Activated CD8-positive, alpha-beta memory T cell treated with anti-CD3 and anti-CD28 coated beads, Interleukin-2, amount 10 ng/mL, durations not matched to agents 7 days and 5 days (primary cell): ENCODE data around the gene NOXRED1. TPM values are rescaled to one million over a fixed set of nuclear protein-coding genes. Genes with fewer than 3 reads are reported as not detected.

Experiments used
- ATAC-seq: fragments of 150-1000 bp; cut with Tn5 transposase; one replicate; pipeline ENCODE4 v1.10.0; 2021; ENCODE audit warnings: moderate library complexity
- CTCF ChIA-PET: fragments of 350-600 bp; sonication (Branson Sonifier 250); formaldehyde crosslinking; loops from one replicate; lab custom pipeline; 2021; ENCODE audit warnings: antibody characterized with exemption; lab: Charles Lee
- DNase-seq: peaks from one replicate; pipeline ENCODE4 v3.0.0-alpha.2; 2020
- H3K27ac Mint-ChIP-seq: one replicate; pipeline ENCODE4 v1.8.0; 2021; ENCODE audit warnings: mild to moderate bottlenecking, mixed read lengths
- H3K27me3 Mint-ChIP-seq: one replicate; pipeline ENCODE4 v1.8.0; 2021; ENCODE audit warnings: mixed read lengths
- H3K36me3 Mint-ChIP-seq: one replicate; pipeline ENCODE4 v1.8.0; 2021; ENCODE audit warnings: mild to moderate bottlenecking, mixed read lengths
- H3K4me1 Mint-ChIP-seq: one replicate; pipeline ENCODE4 v1.8.0; 2021; ENCODE audit warnings: mixed read lengths
- H3K4me3 Mint-ChIP-seq: one replicate; pipeline ENCODE4 v1.8.0; 2021; ENCODE audit warnings: mild to moderate bottlenecking, moderate library complexity, mixed read lengths
- H3K9me3 Mint-ChIP-seq: one replicate; pipeline ENCODE4 v1.8.0; 2022; ENCODE audit warnings: low read depth, mixed read lengths
- total RNA-seq, 2 experiments: library from RNA; stranded (reverse); gene quantifications; one replicate each; pipeline ENCODE4 v1.2.3, GENCODE V29; 2021

Gene NOXRED1
- total RNA-seq, 2 experiments from 2014 or later = 0.45 to 0.53 TPM

DNA sequence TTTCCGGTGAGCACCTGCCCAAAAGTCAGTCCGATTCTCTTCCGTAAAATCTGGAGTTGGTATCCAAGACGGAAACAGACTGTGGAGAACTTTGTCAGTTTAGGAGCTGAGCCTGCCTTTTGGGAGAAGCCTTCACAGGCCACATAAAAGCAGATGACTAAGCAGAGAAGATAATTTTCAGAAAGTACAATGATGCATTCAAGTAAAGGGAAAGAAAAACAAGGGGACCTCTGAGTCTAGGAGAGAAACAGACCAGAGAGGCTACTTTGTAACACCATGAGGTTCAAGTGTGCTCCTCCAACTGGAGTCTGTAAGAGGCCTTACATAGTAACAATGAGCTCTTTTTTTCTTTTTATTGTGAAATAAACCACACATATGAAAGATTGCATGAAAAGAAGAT is 67.5 kb downstream of the NOXRED1 start:
- H3K27ac Mint-ChIP-seq = no peak overlapping the region
- peaks cover 6% of the 10 kb centered on the region for H3K36me3 Mint-ChIP-seq
- no peak overlapping the region for H3K4me3 Mint-ChIP-seq
- H3K4me1 Mint-ChIP-seq = peaks cover 7% of the 10 kb centered on the region
- CTCF ChIA-PET = no interaction called here
- no peaks in the 10 kb centered on the region for H3K27me3 Mint-ChIP-seq
- no peaks in the 10 kb centered on the region for H3K9me3 Mint-ChIP-seq
- ATAC-seq = no peak
- no peak for DNase-seq

DNA sequence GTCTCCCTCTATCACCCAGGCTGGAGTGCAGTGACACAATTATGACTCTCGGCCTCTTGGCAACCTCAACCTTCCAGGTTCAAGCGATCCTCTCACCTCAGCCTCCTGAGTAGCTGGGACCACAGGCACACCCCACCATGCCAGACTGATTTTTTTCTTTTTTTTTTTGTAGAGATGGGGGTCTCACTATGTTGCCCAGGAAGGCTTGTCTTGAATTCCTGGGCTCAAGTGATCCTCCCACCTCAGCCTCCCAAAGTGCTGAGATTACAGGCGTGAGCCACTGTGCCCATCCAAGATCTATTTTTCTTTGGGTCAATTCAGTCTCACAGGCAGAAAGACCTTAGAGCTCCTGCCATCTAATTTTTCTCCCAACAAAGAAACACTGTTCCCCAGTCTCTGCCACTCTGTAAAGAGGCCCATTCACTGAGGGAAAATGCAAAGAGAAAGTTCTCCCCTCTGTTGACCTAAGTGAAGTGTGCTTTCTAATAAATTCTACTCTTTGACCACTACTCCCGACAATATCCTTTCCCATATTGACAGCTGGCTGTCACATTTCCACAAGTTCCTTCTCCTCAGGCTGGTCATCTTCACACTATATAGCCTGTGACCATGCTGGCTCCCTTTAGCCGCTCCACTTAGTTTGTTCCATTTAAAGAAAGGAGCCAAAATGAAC is 69.7 kb downstream of the NOXRED1 start:
- no peak for ATAC-seq
- no peak overlapping the region for H3K4me3 Mint-ChIP-seq
- no peak overlapping the region for H3K27ac Mint-ChIP-seq

GRCh38 chr14:77347751-77348150 is 75.6 kb downstream of the NOXRED1 start:
- Mint-ChIP-seq H3K4me3 (no peak overlapping the region), H3K27me3 (no peaks in the 10 kb centered on the region), H3K9me3 (no peaks in the 10 kb centered on the region), H3K4me1 (no peaks in the 10 kb centered on the region), H3K36me3 (peaks cover 14% of the 10 kb centered on the region), H3K27ac (no peak overlapping the region)
- ATAC-seq = no peak
- no peak for DNase-seq
- CTCF ChIA-PET = no interaction called here

More for the DNA sequence above, 69.7 kb downstream of the NOXRED1 start:
- H3K9me3 Mint-ChIP-seq = no peaks in the 10 kb centered on the region
- H3K4me1 Mint-ChIP-seq = no peaks in the 10 kb centered on the region
- H3K27me3 Mint-ChIP-seq = no peaks in the 10 kb centered on the region
- DNase-seq = no peak
- peaks cover 12% of the 10 kb centered on the region for H3K36me3 Mint-ChIP-seq
- CTCF ChIA-PET = interaction anchor here (0.7 kb wide), 1 partner anchor 51 kb away, joined by 3 read pairs; no protein-coding TSS in a partner anchor

DNA sequence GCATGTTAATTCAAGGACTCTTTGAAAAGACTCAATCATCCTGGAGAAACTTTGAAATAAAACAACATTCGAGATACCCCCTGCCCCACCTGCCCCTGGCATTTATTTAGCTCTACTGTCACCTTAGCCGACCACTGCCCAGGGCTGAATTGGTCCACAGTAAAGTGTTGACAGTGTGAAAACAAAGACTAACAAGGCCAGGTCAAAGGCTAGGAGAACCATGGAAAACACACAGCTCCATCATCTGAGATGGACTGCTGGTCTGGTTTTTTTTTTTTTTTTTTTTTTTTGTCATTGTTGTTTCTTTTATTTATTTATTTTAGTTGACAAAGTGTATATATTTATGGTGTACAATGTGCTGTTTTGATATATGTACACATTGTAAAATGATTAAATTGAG is 76.8 kb downstream of the NOXRED1 start:
- Mint-ChIP-seq H3K36me3 (peaks cover 14% of the 10 kb centered on the region), H3K27me3 (no peaks in the 10 kb centered on the region), H3K27ac (no peak overlapping the region), H3K4me1 (no peaks in the 10 kb centered on the region), H3K4me3 (no peak overlapping the region), H3K9me3 (no peaks in the 10 kb centered on the region)
- DNase-seq = no peak
- CTCF ChIA-PET = interaction anchor here (0.6 kb wide), 1 partner anchor 564 kb away, joined by 3 read pairs; no protein-coding TSS in a partner anchor
- ATAC-seq = no peak

GRCh38 chr14:77344377-77344996 is 78.8 kb downstream of the NOXRED1 start:
- DNase-seq (no peak), ATAC-seq (no peak)
- Mint-ChIP-seq H3K4me3 (no peak overlapping the region), H3K4me1 (no peaks in the 10 kb centered on the region), H3K27ac (no peak overlapping the region), H3K36me3 (peaks cover 8% of the 10 kb centered on the region), H3K9me3 (no peaks in the 10 kb centered on the region), H3K27me3 (no peaks in the 10 kb centered on the region)
- CTCF ChIA-PET = interaction anchor here (1.4 kb wide), 1 partner anchor 12 kb away, joined by 3 read pairs; no protein-coding TSS in a partner anchor

Other genes with a start within 250 kb of the NOXRED1 start
- gene TMEM63C, start 241.7 kb downstream of the NOXRED1 start, total RNA-seq = under 1 TPM; 0.14 to 0.50 TPM
- not detected for gene NGB, start 152.3 kb downstream of the NOXRED1 start, total RNA-seq
- 10 to 100 TPM; 14.3 to 16.2 TPM for gene POMT2, start 102.6 kb downstream of the NOXRED1 start, total RNA-seq
- 10 to 100 TPM; 16.0 to 16.3 TPM for gene GSTZ1, start 102.5 kb downstream of the NOXRED1 start, total RNA-seq
- 10 to 100 TPM; 17.6 to 24.4 TPM for gene TMED8, start 46.4 kb downstream of the NOXRED1 start, total RNA-seq
- under 1 TPM; 0.12 to 0.14 TPM for gene SAMD15, start 46.1 kb downstream of the NOXRED1 start, total RNA-seq
- 10 to 100 TPM; 16.9 to 19.3 TPM for gene VIPAS39, start 34.1 kb upstream of the NOXRED1 start, total RNA-seq
- 100 to 1,000 TPM; 219 to 266 TPM for gene AHSA1, start 34.6 kb upstream of the NOXRED1 start, total RNA-seq
- not detected for gene ISM2, start 75.3 kb upstream of the NOXRED1 start, total RNA-seq
- gene SPTLC2, start 193.1 kb upstream of the NOXRED1 start, total RNA-seq = 10 to 100 TPM; 34.5 to 43.3 TPM